ENCODE data around the gene GPANK1. TPM values are rescaled to one million over a fixed set of nuclear protein-coding genes. Genes with fewer than 3 reads are reported as not detected.
A peak's percentile ranks its signal among the peaks of the same experiment; 100 is the strongest.

Gene GPANK1
- total and polyA plus RNA-seq, 2 of the 13 experiments (the other 11 are each of a cell fraction or from before 2014, with no cell fraction given): 15.4 to 22.8 TPM

GRCh38 chr6:31660381-31661261 lies 4.2 kb downstream of the GPANK1 start, which contains the start of gene C6orf47 (continued):
- TF ChIP-seq ZNF234 (CRISPR knock-in tag; conservative IDR thresholded peaks at IDR 0.05): peak; percentile 74; the same call in 1 of the 2 replicates
- no peak for TF ChIP-seq ZSCAN22 (CRISPR knock-in tag; IDR thresholded peaks at IDR 0.05)
- TF ChIP-seq ZNF251 (CRISPR knock-in tag; IDR thresholded peaks at IDR 0.05): no peak
- no peak for TF ChIP-seq SSRP1 (CRISPR knock-in tag; IDR thresholded peaks at IDR 0.05)
- TF ChIP-seq RAD51 (IDR thresholded peaks at IDR 0.05; ENCODE audit: borderline replicate concordance): no peak
- TF ChIP-seq ZNF740 (CRISPR knock-in tag; IDR thresholded peaks at IDR 0.05): peak; percentile 69; the same call in 1 of the 2 replicates
- TF ChIP-seq NBN (conservative IDR thresholded peaks at IDR 0.05): no peak
- no peak for TF ChIP-seq NFIC (IDR thresholded peaks at IDR 0.05; ENCODE audit: low read length)
- TF ChIP-seq HMG20B (CRISPR knock-in tag; conservative IDR thresholded peaks at IDR 0.05): no peak; the same call in 1 of the 2 replicates
- no peak for TF ChIP-seq ISX (CRISPR knock-in tag; conservative IDR thresholded peaks at IDR 0.05)
- 0 out of 2 replicates have a peak, but pooled peaks have one; percentile 61 for TF ChIP-seq TEF (CRISPR knock-in tag; IDR thresholded peaks at IDR 0.05)
- TF ChIP-seq MAFF (IDR thresholded peaks at IDR 0.05; ENCODE audit: low read depth, low read length): no peak
- no peak; the same call in 1 of the 2 replicates for TF ChIP-seq ZNF780A (CRISPR knock-in tag; IDR thresholded peaks at IDR 0.05)
- TF ChIP-seq HNF4A (CRISPR knock-in tag; IDR thresholded peaks at IDR 0.05): no peak
- peak; percentile 77; the same call in 1 of the 2 replicates for TF ChIP-seq NCOA5 (CRISPR knock-in tag; IDR thresholded peaks at IDR 0.05)
- TF ChIP-seq ZNF549 (CRISPR knock-in tag; IDR thresholded peaks at IDR 0.05): peak; percentile 78; the same call in 1 of the 2 replicates
- no peak for TF ChIP-seq SNAI1 (CRISPR knock-in tag; IDR thresholded peaks at IDR 0.05; ENCODE audit: borderline replicate concordance)
- no peak for TF ChIP-seq ZNF660 (CRISPR knock-in tag; IDR thresholded peaks at IDR 0.05; ENCODE audit: borderline replicate concordance, low read depth)
- TF ChIP-seq ZNF841 (CRISPR knock-in tag; IDR thresholded peaks at IDR 0.05; ENCODE audit: borderline replicate concordance): no peak
- TF ChIP-seq PHF8 (CRISPR knock-in tag; IDR thresholded peaks at IDR 0.05): peak; percentile 77
- no peak for TF ChIP-seq CBX2 (IDR thresholded peaks at IDR 0.05; ENCODE audit: low read depth, low read length)
- no peak for TF ChIP-seq CBX2 (CRISPR knock-in tag; IDR thresholded peaks at IDR 0.05; ENCODE audit: low read depth)
- peak; percentile 73; the same call in 1 of the 2 replicates for TF ChIP-seq SIN3A (IDR thresholded peaks at IDR 0.05; ENCODE audit: borderline replicate concordance, low read depth, low read length)
- TF ChIP-seq PHF20 (CRISPR knock-in tag; IDR thresholded peaks at IDR 0.05): peak; percentile 65
- peak; percentile 98 for TF ChIP-seq ZNF335 (CRISPR knock-in tag; IDR thresholded peaks at IDR 0.05)
- no peak for TF ChIP-seq ATRX (CRISPR knock-in tag; IDR thresholded peaks at IDR 0.05; ENCODE audit: borderline replicate concordance)
- no peak for TF ChIP-seq ZNF10 (CRISPR knock-in tag; IDR thresholded peaks at IDR 0.05; ENCODE audit: borderline replicate concordance, low read depth)
- no peak for TF ChIP-seq JUNB (CRISPR knock-in tag; IDR thresholded peaks at IDR 0.05; ENCODE audit: borderline replicate concordance)
- peak; percentile 78; the same call in 1 of the 2 replicates for TF ChIP-seq FUBP1 (CRISPR knock-in tag; IDR thresholded peaks at IDR 0.05; ENCODE audit: borderline replicate concordance)
- peak; percentile 25; the same call in 1 of the 2 replicates for TF ChIP-seq ZNF850 (CRISPR knock-in tag; conservative IDR thresholded peaks at IDR 0.05)

Measured in HepG2 (cell line).